GM13976 (cell line): ENCODE results near the gene TENM3.

Experiments
- DNase-seq: peaks from one replicate; pipeline ENCODE4 v3.0.0; 2012; ENCODE audit warnings: low spot score
- CTCF ChIP-seq: IDR thresholded peaks from 2 replicates; pipeline ENCODE4 v1.5.1; 2012; ENCODE audit warnings: borderline replicate concordance, mild to moderate bottlenecking; ENCODE audit not compliant: insufficient read depth; ENCODE audit errors: extremely low read depth, missing control alignments, control extremely low read depth
- in situ Hi-C: fragments of 300-500 bp; cut with MboI; formaldehyde crosslinking; loops from one replicate; pipeline ENCODE4 v1.12.0; 2022; ENCODE audit warnings: low sequenced_read_pairs, mixed read lengths, inconsistent platforms; ENCODE audit not compliant: unreplicated experiment

TENM3 gene

GRCh38 chr4:182600093-182600492, 356.9 kb downstream of the TENM3 start:
- DNase-seq: no peak
- TF ChIP-seq CTCF: no peak
- in situ Hi-C loops: no loop called here

GRCh38 chr4:182600856-182601255, 357.7 kb downstream of the TENM3 start:
- no peak for TF ChIP-seq CTCF
- no peak for DNase-seq
- in situ Hi-C loops: no loop called here

GRCh38 chr4:182604161-182604622, 361.0 kb downstream of the TENM3 start:
- no peak for DNase-seq
- TF ChIP-seq CTCF: no peak
- in situ Hi-C loops: no loop called here

GRCh38 chr4:182604953-182605352, 361.8 kb downstream of the TENM3 start:
- in situ Hi-C loops: no loop called here
- TF ChIP-seq CTCF: no peak
- no peak for DNase-seq

- no peak for TF ChIP-seq CTCF
- DNase-seq: no peak
- in situ Hi-C loops: no loop called here
Observed at GRCh38 chr4:182608525-182608924, 365.3 kb downstream of the TENM3 start.

GRCh38 chr4:182616476-182616875, 373.3 kb downstream of the TENM3 start:
- in situ Hi-C loops: no loop called here
- TF ChIP-seq CTCF: no peak
- no peak for DNase-seq

- DNase-seq: no peak
- TF ChIP-seq CTCF: no peak
- in situ Hi-C loops: no loop called here
Observed at GRCh38 chr4:182619660-182620059, 376.5 kb downstream of the TENM3 start.
